Motor neuron (in vitro differentiated cells): ENCODE results near the gene RUNX1. TPM values are rescaled to one million over a fixed set of nuclear protein-coding genes. Genes with fewer than 3 reads are reported as not detected.
A peak's percentile ranks its signal among the peaks of the same experiment; 100 is the strongest.

Source experiments
- ATAC-seq, 8 experiments: fragments of 200-7000 bp; cut with Tn5 transposase; replicated peaks in 6 of 8; 2 replicates each; pipeline ENCODE4 v1.8.0; 2021; ENCODE audit warnings: mild to moderate bottlenecking in 8 of 8, moderate library complexity in 8 of 8
- H3K27ac ChIP-seq, 2 donors: fragments of 250-450 bp; sonication (Bioruptor Pico); 2 replicates each; pipeline ENCODE4 v1.9.0; 2021; ENCODE audit warnings: antibody characterized with exemption in 2 of 2, mild to moderate bottlenecking in 2 of 2, moderate library complexity in 1 of 2
- H3K4me1 ChIP-seq, 2 donors: fragments of 250-450 bp; sonication (Bioruptor Pico); replicated peaks in 1 of 2; 2 replicates each; pipeline ENCODE4 v1.6.1; 2021; ENCODE audit warnings: antibody characterized with exemption in 2 of 2, mild to moderate bottlenecking in 2 of 2, moderate library complexity in 1 of 2
- H3K4me3 ChIP-seq, 5 donors: fragments of 250-450 bp; sonication (Bioruptor Pico); 2 replicates each; pipeline ENCODE4 v1.9.0; 2021; ENCODE audit warnings: antibody characterized with exemption in 5 of 5, mild to moderate bottlenecking in 5 of 5, moderate library complexity in 4 of 5
- WGBS, 10 experiments: fragments of 450-650 bp; shearing (Covaris generic); methylation state at CpG; one replicate each; pipeline ENCODE4 v1.0.0; 2022; 5-methylcytosine and 5-hydroxymethylcytosine counted together
- in situ Hi-C, 9 experiments: fragments of 400-800 bp; cut with MboI; loops; one replicate each; pipeline ENCODE4 v1.15.0; 2021; ENCODE audit warnings: low sequenced_read_pairs in 9 of 9, low pct_unique_long_range_greater_than_20kb in 2 of 9; ENCODE audit not compliant: unreplicated experiment in 9 of 9
- total RNA-seq, 8 experiments: library from RNA; unstranded; fragments of 300-600 nt; gene quantifications; 2 replicates each; pipeline versions ENCODE4 v1.2.3 to v1.2.4, GENCODE V29; 2022

RUNX1 gene
- total RNA-seq, 8 experiments from 2014 or later: 0.05 to 49.0 (median 3.6) TPM

GRCh38 chr21:35077975-35078374 is 28.9 kb upstream of the RUNX1 start:
- 60 to 100% (median 76%) methylated on average over 1 to 3 of the region's 4 CpGs; no CpG with 5 or more reads in 4 of the 10 experiments for WGBS, 10 experiments
- H3K27ac ChIP-seq: no peak overlapping the region
- no peak for ATAC-seq
- no peak overlapping the region for H3K4me3 ChIP-seq
- in situ Hi-C loops: no loop called here
- peaks cover 2 to 8% of the 10 kb centered on the region in 2 donors for H3K4me1 ChIP-seq

DNA sequence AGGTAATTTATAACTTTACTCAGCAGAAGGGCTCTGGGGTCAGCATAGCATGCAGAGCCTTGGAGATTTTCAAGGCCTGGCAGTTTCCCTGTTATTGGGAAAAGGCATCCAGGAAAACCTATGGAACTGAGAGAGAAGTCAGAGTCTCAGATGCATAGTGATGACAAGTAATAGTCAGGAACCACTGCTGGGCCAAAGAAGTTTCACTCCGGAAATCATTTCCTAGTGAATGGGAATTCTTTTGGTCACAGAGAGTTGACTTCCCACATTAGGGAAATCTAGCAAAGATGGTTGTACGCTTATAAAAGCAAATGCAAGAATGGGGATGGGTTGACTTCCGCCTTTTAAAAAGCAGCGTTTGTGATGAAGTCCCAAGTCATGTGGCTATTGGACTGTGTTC is 28.4 kb upstream of the RUNX1 start:
- in situ Hi-C loops: no loop called here
- Histone ChIP-seq H3K27ac (no peak overlapping the region), H3K4me1 (peaks cover 2 to 9% of the 10 kb centered on the region in 2 donors), H3K4me3 (no peak overlapping the region)
- 80 to 100% (median 92%) methylated on average over 1 to 4 of the region's 4 CpGs for WGBS, 10 experiments
- ATAC-seq: no peak

- ATAC-seq: peak in 6 of 8 experiments; percentile 82 to 100 (median 100)
- H3K4me1 ChIP-seq: peaks cover 2 to 9% of the 10 kb centered on the region in 2 donors
- peak overlapping the region in 1 of 2 donors; percentile 22 for H3K27ac ChIP-seq
- H3K4me3 ChIP-seq: no peak overlapping the region
- 23 to 71% (median 61%) methylated on average over 2 to 6 of the region's 6 CpGs; no CpG with 5 or more reads in 1 of the 10 experiments for WGBS, 10 experiments
- in situ Hi-C loops: no loop called here
Measured at GRCh38 chr21:35075546-35075945, 26.4 kb upstream of the RUNX1 start.

DNA sequence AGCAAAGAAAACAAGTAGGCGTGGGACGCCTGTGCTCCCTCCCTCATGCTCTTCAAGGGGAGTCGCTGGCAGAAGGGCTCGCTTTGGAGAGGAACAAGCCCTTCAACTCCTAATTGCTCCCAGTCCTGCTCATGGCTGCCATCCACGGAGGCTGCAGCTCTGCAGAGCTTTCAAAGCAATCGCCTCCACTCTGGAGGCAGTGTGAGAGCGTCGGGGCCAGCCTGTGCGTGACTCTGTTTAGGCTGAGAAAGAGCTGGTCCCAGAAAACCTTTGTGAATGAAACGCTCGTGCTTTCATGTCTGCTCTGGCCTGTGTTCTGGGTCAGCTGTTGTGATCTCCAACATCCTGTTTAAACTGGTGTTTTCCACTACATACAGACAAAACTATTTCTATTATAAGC is 23.9 kb upstream of the RUNX1 start:
- peak in 4 of 8 experiments; percentile 14 to 63 (median 50) for ATAC-seq
- Histone ChIP-seq H3K27ac (no peak overlapping the region), H3K4me3 (no peak overlapping the region), H3K4me1 (peaks cover 2 to 9% of the 10 kb centered on the region in 2 donors)
- WGBS, 10 experiments: 0 to 96% (median 77%) methylated on average over 1 to 10 of the region's 11 CpGs; no CpG with 5 or more reads in 3 of the 10 experiments
- in situ Hi-C loops: no loop called here

DNA sequence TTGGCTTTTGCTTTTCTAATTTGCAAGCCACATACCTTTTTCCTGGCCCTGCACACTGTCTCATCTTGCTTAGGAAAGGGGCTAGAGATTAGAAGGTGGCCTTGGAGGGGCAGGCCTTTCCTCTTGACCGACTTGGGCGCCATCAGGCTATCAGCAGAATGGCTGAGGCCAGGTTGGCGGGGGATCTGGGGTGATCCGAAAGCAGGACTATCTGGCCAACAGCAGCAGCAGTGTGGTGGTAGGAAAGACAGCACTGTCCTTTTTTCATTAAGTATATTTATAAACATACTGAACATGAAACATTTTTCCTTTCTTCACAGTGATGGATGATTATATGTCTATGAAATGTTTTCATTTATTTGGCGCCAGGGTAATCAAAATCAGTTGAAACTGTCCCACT is 23.5 kb upstream of the RUNX1 start:
- no peak overlapping the region for H3K4me3 ChIP-seq
- ATAC-seq: no peak
- whole genome bisulfite sequencing, 10 experiments: 17 to 100% (median 80%) methylated on average over 1 to 4 of the region's 5 CpGs; no CpG with 5 or more reads in 3 of the 10 experiments
- H3K4me1 ChIP-seq: peaks cover 2 to 9% of the 10 kb centered on the region in 2 donors
- no peak overlapping the region for H3K27ac ChIP-seq
- in situ Hi-C loops: no loop called here

- no peak for ATAC-seq
- in situ Hi-C loops: no loop called here
- peaks cover 2 to 9% of the 10 kb centered on the region in 2 donors for H3K4me1 ChIP-seq
- no peak overlapping the region for H3K27ac ChIP-seq
- 25 to 83% (median 65%) methylated on average over 1 to 2 of the region's 2 CpGs; no CpG with 5 or more reads in 2 of the 10 experiments for WGBS, 10 experiments
- no peak overlapping the region for H3K4me3 ChIP-seq
Measured at GRCh38 chr21:35071347-35071746, 22.2 kb upstream of the RUNX1 start.

GRCh38 chr21:35070436-35070835 is 21.3 kb upstream of the RUNX1 start:
- H3K4me3 ChIP-seq: no peak overlapping the region
- in situ Hi-C loops: no loop called here
- 38 to 92% (median 78%) methylated on average over 1 to 5 of the region's 5 CpGs; no CpG with 5 or more reads in 4 of the 10 experiments for WGBS, 10 experiments
- ATAC-seq: no peak
- peaks cover 2 to 9% of the 10 kb centered on the region in 2 donors for H3K4me1 ChIP-seq
- H3K27ac ChIP-seq: no peak overlapping the region

DNA sequence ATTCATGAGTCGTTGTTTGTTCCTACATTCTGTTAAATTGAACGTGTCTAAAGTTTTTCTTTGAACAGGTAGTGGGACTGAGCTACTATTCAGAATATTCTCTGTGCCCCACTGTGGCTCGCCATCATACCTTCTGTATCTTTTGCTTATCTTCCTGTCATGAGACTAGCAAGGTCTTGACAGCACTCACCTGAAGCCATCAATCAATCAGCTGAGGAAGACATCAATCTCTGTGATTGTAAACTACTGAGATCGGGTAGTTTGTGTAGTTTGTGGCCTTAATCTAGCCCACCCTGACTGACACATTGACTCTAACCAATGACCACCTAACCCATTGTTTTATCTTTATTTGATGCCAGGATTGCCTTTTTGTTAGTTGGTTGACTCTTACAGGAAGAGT is 17.7 kb upstream of the RUNX1 start:
- no peak for ATAC-seq
- H3K27ac ChIP-seq: no peak overlapping the region
- in situ Hi-C loops: no loop called here
- H3K4me1 ChIP-seq: no peaks in the 10 kb centered on the region
- WGBS, 10 experiments: 80 to 100% (median 84%) methylated on average over 1 to 4 of the region's 4 CpGs; no CpG with 5 or more reads in 3 of the 10 experiments
- H3K4me3 ChIP-seq: no peak overlapping the region

DNA sequence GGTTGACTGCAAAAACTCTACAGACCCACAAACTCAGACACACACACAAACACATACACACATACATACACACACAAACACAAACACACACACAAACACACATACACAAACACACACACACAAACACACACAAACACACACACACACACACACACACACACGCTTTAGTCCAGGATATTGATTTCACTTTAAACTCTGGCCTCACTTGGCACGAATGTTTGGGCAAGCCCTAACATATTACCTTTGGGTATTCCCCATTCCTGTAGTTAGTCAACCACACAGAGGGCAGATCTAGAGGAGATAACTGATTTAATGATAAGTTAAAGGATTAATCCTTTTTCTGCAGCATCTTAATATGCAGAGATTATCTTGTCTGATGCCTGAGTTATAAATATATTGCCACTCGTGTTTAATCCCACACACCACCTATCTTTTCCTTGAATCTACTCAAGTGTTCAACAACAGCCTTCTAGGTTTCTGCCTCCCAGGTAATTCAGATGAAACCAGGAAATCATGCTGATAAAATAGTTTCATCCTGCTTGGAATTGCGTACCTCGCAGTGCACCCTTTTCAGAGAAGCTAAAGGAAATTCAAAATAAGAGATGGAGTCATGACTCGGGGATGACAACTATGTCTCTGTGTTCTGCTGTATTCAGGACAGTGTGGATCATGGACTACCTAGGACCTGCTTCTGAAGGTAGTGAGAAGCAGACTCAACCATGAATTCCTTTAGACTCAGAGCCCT is 14.5 kb upstream of the RUNX1 start:
- Histone ChIP-seq H3K4me3 (no peak overlapping the region), H3K27ac (no peak overlapping the region), H3K4me1 (no peaks in the 10 kb centered on the region)
- in situ Hi-C loops: no loop called here
- no peak for ATAC-seq
- WGBS, 10 experiments: 70 to 100% (median 85%) methylated on average over 1 to 6 of the region's 6 CpGs; no CpG with 5 or more reads in 1 of the 10 experiments

DNA sequence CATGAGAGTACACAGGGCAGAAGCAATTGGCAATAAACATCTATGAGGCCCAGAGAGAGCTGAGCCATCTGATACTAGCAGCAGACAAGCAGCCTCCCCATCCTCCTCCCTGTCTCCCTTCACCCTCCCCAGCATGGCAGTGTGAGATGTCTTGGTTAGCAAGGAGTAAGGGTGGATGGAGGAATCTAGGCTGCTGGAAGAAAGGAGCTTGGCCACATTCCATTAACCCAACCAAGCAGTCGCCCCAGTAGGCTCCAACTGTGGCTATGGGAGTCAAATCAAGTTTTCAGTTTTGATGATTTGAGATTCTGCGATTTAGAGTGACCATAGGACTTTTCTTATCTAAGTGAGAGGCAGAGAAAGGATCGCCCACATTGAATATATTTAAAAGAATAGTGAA is 12.9 kb upstream of the RUNX1 start:
- Histone ChIP-seq H3K4me1 (no peaks in the 10 kb centered on the region), H3K27ac (no peak overlapping the region), H3K4me3 (no peak overlapping the region)
- ATAC-seq: no peak
- in situ Hi-C loops: no loop called here
- 57 to 100% (median 91%) methylated on average over 1 to 3 of the region's 3 CpGs; no CpG with 5 or more reads in 2 of the 10 experiments for WGBS, 10 experiments

DNA sequence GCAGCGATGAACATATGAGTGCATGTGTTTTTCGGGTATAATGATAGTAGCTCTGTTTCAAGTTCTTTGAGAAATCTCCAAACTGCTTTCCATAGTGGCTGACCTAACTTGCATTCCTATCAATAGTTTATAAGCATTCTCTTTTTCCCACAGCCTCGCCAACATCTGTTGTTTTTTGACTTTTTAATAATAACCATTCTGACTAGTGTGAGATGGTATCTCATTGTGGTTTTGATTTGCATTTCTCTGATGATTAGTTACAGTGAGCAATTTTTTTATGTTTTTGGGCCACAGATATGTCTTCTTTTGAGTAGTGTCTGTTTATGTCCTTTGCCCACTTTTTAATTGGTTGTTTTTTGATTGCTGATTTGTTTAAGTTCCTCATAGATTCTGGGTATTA is 10.6 kb upstream of the RUNX1 start:
- WGBS, 10 experiments: 14 to 94% (median 86%) methylated on average over 1 to 3 of the region's 3 CpGs; no CpG with 5 or more reads in 2 of the 10 experiments
- Histone ChIP-seq H3K4me3 (no peak overlapping the region), H3K27ac (no peak overlapping the region), H3K4me1 (no peaks in the 10 kb centered on the region)
- in situ Hi-C loops: no loop called here
- peak in 2 of 8 experiments; percentile 25 to 31 for ATAC-seq

DNA sequence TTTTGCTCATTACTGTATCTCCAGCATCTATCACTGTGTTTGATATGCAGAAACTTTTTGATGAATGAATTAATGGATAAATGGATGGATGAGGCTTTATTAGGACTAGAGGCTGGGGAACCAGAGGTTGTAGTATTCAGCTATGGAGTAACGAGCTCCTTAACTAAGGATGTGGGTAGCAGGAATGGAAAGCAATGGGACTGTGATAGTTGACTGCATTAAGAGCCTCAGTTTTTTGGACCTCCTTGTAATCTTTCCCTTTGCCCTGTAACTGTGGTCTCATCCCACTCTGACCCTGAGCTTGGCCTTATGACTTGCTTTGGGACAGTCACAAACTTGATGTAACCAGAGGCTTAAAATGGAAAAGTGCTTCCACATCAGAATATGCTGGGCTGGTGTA is 9.0 kb upstream of the RUNX1 start:
- Histone ChIP-seq H3K4me1 (peaks cover 5 to 8% of the 10 kb centered on the region in 2 donors), H3K4me3 (no peak overlapping the region), H3K27ac (no peak overlapping the region)
- ATAC-seq: no peak
- 83 to 100% (median 100%) methylated on average over 1 of the region's 1 CpG; no CpG with 5 or more reads in 4 of the 10 experiments for WGBS, 10 experiments
- in situ Hi-C loops: no loop called here

DNA sequence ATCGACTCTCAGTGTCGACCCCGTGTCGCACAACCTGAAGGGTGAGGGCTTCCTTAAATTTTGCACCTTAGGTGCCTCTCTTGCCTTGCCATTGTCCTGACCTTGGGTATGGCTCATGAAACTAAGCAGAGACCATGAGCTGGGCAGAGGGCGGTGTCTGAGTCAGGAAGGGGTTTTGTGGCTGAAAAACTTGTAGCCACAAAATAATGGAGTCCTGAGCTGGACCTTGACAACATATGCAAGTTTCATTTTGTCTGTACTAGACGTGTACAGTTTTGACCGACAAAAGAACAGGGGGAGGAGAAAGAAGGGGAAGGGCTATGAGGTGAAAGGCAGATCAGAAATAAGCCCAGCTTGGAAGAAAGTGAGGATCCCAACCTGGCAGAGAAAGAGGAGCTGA is 8.3 kb upstream of the RUNX1 start:
- Histone ChIP-seq H3K27ac (no peak overlapping the region), H3K4me1 (peaks cover 5 to 8% of the 10 kb centered on the region in 2 donors), H3K4me3 (no peak overlapping the region)
- ATAC-seq: no peak
- 83 to 100% (median 94%) methylated on average over 1 to 5 of the region's 7 CpGs; no CpG with 5 or more reads in 3 of the 10 experiments for WGBS, 10 experiments
- in situ Hi-C loops: no loop called here
